HG02970 (cell line): ENCODE data around the gene C9orf85.

Experiments
- ATAC-seq: cut with Tn5 transposase; IDR thresholded peaks from one replicate; pipeline ENCODE4 v1.9.1; 2021; ENCODE audit warnings: mild to moderate bottlenecking, moderate library complexity, moderate number of reproducible peaks; ENCODE audit not compliant: unreplicated experiment, low FRiP score

C9orf85 gene

GRCh38 chr9:71901695-71902597 is 9.5 kb upstream of the C9orf85 start:
- ATAC-seq: no peak

- ATAC-seq: no peak
Observed at GRCh38 chr9:71904076-71904475, 7.4 kb upstream of the C9orf85 start.

DNA sequence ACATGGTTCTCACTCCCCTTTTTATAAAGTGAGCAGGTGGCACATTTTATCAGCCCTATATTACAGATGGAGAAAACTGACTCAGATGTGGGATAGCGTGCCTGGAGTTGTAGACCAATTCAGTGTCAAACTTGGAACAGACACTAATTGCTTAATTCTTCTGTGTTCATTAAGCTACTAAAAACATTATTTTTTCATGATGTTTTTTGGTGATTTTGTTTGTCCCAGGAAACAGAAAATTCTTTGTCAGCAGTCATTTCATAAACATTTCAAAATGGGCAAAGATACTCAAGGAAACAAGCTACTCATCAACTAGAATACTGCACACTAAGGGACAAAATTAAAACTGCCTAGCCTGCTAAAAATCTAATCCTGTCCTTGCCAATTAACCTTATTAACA is 2.6 kb upstream of the C9orf85 start:
- ATAC-seq: no peak

GRCh38 chr9:71909887-71910649 is 1.4 kb upstream of the C9orf85 start:
- peak; percentile 17 for ATAC-seq

DNA sequence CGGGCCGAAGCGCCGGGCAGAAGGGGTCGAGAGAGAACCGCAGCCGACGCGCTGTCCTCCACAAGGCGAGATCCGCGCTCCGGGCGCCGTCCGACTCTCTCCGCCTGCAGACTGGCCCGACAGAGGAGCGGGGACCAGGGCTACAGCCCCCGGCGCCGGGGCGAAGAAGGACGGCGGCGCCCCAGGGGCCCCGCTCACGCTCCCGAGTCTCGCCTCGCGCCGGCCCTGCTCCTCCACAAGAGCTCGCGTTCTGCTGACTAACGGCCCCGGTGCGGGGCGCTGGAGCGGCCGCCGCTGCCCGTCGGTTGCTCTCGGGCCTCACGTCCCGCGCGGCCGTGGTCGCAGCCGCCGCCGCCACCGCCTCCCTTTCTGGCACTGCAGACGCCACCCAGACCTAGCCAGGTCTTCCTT is 784 bp upstream of the C9orf85 start:
- peak; percentile 27 for ATAC-seq

DNA sequence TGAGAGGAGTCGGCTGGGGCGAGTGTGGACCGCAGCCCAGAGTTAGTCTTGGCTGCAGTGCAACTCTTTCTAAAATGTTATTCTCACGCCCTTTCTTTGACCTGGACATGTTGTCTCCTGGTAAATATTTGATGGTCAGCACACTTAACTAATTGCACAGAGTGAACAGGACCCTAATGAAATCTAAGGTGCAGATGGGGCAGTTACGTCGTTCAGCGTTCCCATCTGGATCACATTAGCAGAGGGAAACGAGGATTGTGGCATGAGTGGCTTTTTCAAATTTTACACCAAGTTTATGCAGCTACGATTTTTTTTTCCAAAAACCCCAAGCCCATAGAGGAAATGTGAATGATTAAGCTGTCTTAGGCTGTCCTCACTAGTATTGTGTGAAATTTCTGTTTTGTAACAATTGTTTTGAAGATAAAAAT is 483 bp downstream of the C9orf85 start:
- no peak for ATAC-seq

DNA sequence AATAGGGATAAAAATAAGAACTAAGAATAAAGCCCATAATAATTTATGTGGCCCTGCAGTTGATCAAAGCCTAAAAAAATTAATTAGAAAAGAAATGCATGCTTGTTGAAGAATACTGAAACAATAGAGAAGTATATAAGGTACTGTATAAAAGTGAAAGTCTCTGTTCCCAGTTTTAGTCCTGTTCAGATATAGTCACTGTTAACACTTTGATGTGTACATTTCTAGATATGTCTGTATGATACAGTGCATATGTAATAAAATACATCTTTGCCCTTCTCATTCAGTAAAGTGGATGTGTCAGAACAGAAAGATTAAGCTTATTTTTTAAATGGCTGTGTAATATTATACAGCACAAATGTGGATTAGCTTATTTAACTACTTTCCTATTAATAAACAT is 4.1 kb downstream of the C9orf85 start:
- no peak for ATAC-seq

DNA sequence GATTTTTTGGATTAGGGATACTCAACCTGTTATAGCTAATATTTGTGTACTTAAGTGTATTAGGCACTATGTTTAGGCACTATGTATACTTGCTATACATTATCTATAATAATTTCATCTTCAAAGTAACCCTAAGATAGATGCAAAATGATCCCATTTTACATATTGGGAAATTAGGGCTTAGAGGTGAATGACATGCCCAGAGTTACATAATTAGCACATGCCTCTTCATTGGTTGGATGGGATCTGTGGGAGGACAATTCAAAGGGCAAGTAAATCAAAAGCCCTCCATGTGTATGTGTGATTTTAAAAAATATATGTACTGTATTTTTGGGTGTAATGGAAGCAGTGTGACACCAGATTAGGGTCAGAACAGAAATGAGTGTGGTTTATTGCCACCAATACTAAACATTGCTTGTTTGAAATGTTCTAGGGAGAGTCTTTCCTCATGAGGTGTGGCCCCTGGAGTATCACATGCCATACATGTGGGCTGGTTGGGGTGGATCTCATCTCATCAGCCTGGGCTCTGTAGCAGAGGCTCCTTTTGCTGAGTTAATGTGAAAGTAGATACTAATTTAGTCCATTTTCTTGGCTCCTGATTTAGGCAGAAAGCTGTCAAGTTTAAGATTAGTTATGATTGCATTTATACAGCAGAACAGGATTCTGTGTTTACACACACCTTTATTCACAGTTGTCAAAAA is 5.5 kb downstream of the C9orf85 start:
- no peak for ATAC-seq

DNA sequence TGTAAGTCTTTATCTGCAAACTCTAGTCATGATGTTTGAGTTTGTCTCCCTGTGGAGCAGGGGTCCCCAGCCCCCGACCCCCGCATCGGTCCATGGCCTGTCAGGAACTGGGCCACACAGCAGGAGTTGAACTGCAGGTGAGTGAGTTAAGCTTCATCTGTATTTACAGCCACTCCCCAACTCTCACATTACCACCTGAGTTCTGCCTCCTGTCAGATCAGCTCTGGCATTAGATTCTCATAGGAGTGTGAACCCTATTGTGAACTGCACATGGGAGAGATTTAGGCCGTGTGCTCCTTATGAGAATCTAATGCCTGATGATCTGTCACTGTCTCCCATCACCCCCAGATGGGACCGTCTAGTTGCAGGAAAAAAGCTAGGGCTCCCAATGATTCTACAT is 7.0 kb downstream of the C9orf85 start:
- no peak for ATAC-seq

GRCh38 chr9:71920456-71921189 is 9.2 kb downstream of the C9orf85 start:
- ATAC-seq: no peak

- ATAC-seq: no peak
Observed at GRCh38 chr9:71921190-71921814, 9.9 kb downstream of the C9orf85 start.

DNA sequence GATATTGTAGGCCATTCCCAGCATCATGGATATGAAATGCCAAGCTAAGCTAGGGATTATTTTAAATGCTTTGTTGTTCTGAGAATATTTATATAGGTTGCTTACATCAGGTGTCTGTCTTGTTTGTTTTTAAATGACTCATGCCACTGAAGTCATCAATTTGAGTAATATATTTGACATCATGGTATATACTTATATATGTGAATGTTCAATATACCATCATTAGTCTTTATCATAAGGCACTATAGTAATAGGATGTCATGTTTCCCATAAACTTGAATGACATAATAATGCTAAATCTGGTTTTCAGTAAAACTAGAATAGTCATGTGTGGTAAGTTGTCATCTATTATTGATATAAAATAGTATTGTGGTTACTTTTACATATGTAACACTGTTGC is 13.1 kb downstream of the C9orf85 start:
- ATAC-seq: no peak

DNA sequence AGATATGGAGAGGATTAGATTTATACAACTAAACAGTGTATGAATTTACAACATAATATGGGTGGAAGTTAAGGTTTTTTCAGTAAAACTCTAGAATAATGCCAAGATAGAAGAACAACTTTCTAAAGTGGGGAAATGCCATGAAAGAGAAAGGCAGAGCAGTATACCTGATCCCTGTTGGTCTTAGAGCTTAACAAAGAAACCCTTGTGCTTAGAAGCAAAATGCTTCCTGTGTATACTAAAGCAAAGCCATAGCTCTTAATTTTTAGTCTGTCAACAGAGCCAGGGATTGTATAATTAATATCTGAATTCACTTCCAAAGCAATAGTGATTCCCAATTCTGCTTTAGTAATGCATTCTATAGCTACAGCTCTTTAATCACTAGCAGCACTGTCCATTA is 14.4 kb downstream of the C9orf85 start:
- ATAC-seq: no peak

DNA sequence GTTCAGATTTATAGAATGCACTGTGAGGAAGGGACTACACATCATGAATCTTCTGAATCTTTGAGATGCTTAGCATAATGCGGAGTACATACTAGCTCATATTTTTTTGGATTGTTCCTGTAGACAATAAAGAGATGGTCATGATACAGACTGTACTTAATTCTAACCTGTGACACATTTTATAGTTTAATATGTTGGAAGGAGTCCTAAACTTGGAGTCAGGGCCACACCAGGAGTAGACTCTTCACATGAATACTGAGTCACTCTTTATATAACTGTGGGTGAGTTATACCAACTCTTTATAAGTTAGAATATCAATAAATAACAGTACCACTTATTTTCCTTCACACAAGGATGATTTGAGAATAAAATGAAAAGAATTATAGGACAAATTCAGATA is 16.9 kb downstream of the C9orf85 start:
- ATAC-seq: no peak

GRCh38 chr9:71928806-71929205 is 17.4 kb downstream of the C9orf85 start:
- no peak for ATAC-seq

GRCh38 chr9:71929223-71929622 is 17.8 kb downstream of the C9orf85 start:
- ATAC-seq: no peak

GRCh38 chr9:71929791-71930440 is 18.5 kb downstream of the C9orf85 start:
- ATAC-seq: no peak

- ATAC-seq: no peak
Observed at GRCh38 chr9:71931166-71931565, 19.7 kb downstream of the C9orf85 start.

- ATAC-seq: no peak
Observed at GRCh38 chr9:71936066-71936465, 24.6 kb downstream of the C9orf85 start.
